Inflammatory macrophage (primary cell): ENCODE results near the gene NAV1.
"Not testable (repeated sequence)": the region's sequence is repeated elsewhere in the genome, so short reads cannot be mapped to it uniquely, and the experiment has no call there.

Source experiments
- DNase-seq, 2 donors: peaks; one replicate each; pipeline ENCODE4 v3.0.0-alpha.2; 2020 to 2022
- total RNA-seq, 18 experiments: gene quantifications; one replicate each; lab custom pipeline; 2026; ENCODE audit warnings: mixed read lengths in 6 of 18, inconsistent platforms in 2 of 18; lab: John Stamatoyannopoulos, UW

The NAV1 gene
- 2.6 to 40.0 (median 7.2) reads per million in 18 experiments for total RNA-seq

GRCh38 chr1:201538612-201539551 is at the start of gene NAV1:
TSS of gene NAV1 (plus strand) at chr1:201539127. CDS start at chr1:201622885, 83,758 bp downstream.
- DNase-seq = no peak

GRCh38 chr1:201489643-201490261 is 49.2 kb upstream of the NAV1 start:
- peak; percentile 43 to 66 for DNase-seq

GRCh38 chr1:201490708-201491131 is 48.2 kb upstream of the NAV1 start:
- DNase-seq = no peak

- no peak for DNase-seq
These were observed 46.9 kb upstream of the NAV1 start for GRCh38 chr1:201491896-201492511.

GRCh38 chr1:201493026-201493656 is 45.8 kb upstream of the NAV1 start:
- not testable (repeated sequence) for DNase-seq

GRCh38 chr1:201493757-201494617 is 44.9 kb upstream of the NAV1 start:
- no peak for DNase-seq

- DNase-seq = no peak
These were observed 43.2 kb upstream of the NAV1 start for GRCh38 chr1:201495551-201496295.

- no peak for DNase-seq
These were observed 42.6 kb upstream of the NAV1 start for GRCh38 chr1:201496296-201496690.

- no peak for DNase-seq
These were observed 40.9 kb upstream of the NAV1 start for GRCh38 chr1:201497935-201498509.

- DNase-seq = no peak
These were observed 40.3 kb upstream of the NAV1 start for GRCh38 chr1:201498621-201499020.

- DNase-seq = no peak
These were observed 39.7 kb upstream of the NAV1 start for GRCh38 chr1:201499191-201499590.

- no peak for DNase-seq
These were observed 38.9 kb upstream of the NAV1 start for GRCh38 chr1:201499795-201500669.

- DNase-seq = no peak
These were observed 38.2 kb upstream of the NAV1 start for GRCh38 chr1:201500670-201501120.

GRCh38 chr1:201501144-201501543 is 37.8 kb upstream of the NAV1 start:
- DNase-seq = no peak

GRCh38 chr1:201501812-201502510 is 37.0 kb upstream of the NAV1 start:
- no peak for DNase-seq

- no peak for DNase-seq
These were observed 36.4 kb upstream of the NAV1 start for GRCh38 chr1:201502511-201502857.

- no peak for DNase-seq
These were observed 35.3 kb upstream of the NAV1 start for GRCh38 chr1:201503397-201504176.

- no peak for DNase-seq
These were observed 34.7 kb upstream of the NAV1 start for GRCh38 chr1:201504179-201504631.
